ENCODE measurements around the gene ADAM30.

The ADAM30 gene

DNA sequence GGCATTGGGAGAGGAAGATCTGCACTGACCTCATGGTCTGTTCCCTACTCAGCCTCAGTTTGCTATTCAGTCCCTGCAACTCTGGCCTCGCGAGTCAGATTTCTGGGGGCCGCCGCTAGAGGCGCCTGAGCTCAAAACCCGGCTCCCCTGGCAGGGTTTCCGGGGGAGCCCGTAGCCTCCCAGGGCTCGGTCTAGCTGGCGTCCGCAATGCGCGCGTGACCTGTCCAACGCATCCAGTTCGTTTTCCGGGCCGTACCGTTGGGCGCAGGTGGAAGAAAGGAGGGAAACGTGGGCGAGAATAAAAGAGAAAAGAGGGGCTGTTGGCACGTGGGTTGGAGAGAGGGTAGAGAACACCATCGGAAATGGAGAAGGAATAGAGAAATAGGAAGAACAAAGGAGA, at the start of gene ADAM30:
ADAM30 (minus strand) TSS at position 213 of the 400 bp plus-strand sequence; CDS start at position 34, 179 bp downstream.
- DNase-seq = no peak

- no peak for DNase-seq
Observed at GRCh38 chr1:119943216-119943615, 46.9 kb upstream of the ADAM30 start.

- no peak for DNase-seq
Observed at GRCh38 chr1:119941392-119941791, 45.1 kb upstream of the ADAM30 start.

DNA sequence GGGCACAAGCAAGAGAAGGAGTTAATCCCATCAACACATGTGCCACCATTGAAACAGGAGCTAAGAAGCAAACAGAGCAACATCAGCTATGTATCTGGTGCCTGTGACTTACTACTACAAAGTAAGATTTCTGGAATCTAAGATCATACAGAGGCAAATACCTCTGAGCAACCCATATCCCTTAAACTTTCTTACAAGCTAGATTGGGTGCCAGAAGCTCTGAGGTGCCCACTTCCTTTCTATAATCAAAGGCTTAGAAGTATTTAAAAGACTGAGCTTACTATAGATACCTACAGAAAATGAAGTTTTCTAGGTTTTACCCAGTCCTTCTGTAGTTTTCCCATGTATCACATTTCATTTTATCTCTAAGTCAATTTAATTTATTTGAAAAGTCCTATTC, 44.4 kb upstream of the ADAM30 start:
- no peak for DNase-seq

DNA sequence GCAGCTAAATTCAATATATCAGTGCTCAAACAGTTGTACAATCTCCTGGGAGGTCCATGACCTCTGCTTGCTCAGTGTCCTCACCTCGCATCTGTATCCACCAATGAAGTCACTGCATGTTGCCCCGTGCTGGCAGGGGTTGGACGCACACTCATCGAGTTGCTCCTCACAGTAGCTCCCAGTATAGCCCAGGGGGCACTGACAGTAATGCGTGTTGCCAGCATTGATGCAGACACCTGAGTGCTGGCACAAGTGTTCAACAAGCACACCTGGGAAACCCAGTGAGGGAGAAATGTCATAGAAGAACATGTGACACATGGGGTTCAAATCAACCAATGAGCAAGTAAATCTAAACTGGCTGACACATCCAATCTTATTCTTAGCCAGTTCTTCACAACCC, 40.9 kb upstream of the ADAM30 start:
- no peak for DNase-seq

DNA sequence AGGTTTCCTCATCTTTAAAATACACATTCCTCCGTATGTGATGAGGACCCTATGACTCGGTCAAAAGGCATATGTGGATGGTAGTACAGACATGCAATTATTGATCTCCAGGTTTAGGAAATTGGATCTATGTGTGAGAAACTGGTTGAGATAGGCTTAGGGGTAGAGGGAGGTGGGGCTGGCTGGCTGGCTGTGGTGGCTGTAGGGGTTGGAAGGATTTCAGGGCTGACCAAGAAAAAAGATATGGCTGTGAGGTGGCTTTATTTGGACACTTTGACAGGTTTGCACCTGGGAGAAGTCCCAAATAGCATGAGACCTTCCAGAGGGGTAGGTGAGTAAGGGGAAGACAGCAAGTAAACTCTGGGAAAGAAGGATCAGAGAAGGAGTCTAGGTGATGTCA, 39.6 kb upstream of the ADAM30 start:
- DNase-seq = no peak

GRCh38 chr1:119935373-119935772, 39.1 kb upstream of the ADAM30 start:
- DNase-seq = peak; percentile 5

- no peak for DNase-seq
Observed at GRCh38 chr1:119933397-119933796, 37.1 kb upstream of the ADAM30 start.

- DNase-seq = no peak
Observed at GRCh38 chr1:119929643-119930315, 33.5 kb upstream of the ADAM30 start.

GRCh38 chr1:119926553-119926952, 30.2 kb upstream of the ADAM30 start:
- DNase-seq = no peak

DNA sequence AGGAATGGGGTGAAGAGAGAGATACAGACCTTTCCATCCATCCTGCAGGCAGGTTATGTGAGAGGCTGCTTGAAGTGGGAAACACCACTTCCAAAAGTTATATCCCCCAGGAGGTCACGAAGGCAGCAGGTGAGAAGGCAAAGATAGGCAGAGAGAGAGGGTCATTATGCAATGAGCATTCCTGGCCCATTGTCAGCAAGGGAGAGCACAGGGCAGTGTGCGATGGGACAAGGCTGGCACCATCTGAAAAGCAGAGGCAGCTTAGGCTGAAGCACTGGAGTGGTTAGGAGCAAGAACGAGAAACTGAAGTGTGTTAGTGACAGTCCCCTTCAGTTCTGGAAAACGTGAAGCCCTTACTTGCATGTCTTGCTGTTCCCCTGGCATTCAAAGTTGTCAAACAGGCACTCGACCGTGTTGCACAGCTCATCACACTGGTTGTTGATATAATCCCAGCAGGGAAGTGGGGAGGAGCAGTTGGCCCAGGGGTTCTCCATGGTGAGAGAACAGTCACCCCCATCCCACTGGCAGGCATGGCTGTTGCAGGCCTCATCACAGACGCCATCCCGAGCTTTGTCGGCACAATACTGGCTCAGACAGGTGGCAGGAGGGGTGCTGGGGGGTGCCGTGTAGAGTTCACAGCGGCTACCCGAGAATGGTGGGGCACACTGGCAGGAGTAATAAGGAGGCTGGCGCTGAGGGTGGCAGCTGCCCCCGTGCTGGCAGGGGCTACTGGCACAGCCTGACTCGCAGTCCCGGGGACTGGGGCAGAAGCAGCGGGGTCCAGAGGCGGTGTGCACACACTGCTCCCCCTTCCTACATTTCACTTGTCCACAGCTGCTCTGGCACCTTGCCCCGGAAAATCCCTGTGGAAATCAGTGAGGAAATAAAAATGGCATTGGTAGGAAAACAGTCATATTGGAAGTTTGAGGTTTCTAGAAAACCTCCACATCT, 28.9 kb upstream of the ADAM30 start:
- no peak for DNase-seq

- DNase-seq = no peak
Observed at GRCh38 chr1:119920104-119920968, 24.0 kb upstream of the ADAM30 start.

GRCh38 chr1:119919241-119919640, 22.9 kb upstream of the ADAM30 start:
- DNase-seq = no peak

DNA sequence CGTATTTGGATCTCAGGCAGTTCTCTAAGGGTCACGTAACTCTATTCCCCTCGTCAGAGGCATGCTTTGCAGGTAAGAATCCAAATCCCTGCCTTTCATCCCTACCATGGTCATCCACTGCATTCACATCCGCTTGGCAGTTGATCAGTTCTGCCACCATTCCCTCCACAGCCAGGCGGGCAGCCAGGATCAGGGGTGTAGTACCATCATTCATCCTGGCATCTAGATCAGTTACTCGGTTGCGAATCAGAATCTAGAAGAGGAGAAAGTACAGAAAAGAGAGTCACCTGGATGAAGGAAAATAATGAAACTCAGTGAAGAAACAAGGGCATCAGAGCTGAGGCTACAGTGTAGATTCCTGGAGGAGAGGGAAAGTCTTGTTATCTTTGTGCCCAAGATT, 22.0 kb upstream of the ADAM30 start:
- no peak for DNase-seq

DNA sequence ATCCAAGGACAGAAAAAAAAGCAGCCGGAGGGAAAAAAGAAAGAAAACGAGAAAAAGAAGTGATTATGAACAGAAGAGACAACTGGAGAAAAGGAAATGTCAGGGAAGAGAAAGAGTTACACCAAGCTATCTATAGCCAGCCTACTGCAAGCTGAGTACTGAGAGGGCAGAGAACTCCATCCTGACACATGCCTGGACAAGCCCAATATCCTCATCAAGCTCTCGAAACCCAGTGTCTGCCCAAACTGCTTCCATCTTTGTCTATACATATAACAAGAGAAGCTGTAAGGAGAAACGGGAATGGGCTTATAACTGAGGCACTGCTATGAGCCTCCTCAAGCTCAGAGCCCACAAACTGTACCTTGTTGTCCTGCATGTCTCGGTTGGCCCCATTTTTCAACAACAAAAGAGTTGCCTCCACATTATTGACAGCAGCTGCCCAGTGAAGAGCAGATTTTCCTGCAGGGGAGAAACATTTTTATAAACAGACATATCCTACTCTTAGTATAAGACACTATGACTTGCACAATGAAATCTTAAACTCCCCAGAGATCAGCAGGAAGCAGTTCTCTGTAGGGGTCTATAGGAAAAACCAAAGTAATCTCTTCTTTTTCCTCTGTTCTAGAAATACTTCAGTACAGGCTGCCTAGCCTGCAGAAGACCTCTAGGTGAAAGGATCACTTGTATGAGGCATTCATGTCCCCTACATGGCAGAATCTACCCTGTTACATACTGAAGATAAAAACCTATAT, 21.2 kb upstream of the ADAM30 start:
- DNase-seq = peak; percentile 10

DNA sequence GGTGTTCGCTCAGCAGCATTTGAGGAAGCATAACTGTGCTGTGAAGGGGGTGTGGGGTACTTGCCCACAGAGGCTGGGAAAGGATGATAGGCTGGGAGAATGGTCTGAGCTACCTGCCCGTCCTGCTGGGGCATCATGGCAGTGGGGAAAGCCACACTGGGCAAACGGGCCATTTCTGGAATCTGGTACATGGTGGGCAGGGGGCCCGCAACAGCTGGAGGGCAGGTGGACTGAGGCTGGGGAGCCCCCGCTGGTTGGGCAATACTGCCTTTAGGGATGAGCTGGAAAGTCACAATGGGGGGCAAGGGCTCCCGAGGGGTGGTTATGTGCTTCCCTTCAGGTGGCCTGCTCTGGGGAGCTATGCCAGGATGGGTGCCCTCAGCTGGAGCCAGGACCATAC, 19.2 kb upstream of the ADAM30 start:
- DNase-seq = no peak

DNA sequence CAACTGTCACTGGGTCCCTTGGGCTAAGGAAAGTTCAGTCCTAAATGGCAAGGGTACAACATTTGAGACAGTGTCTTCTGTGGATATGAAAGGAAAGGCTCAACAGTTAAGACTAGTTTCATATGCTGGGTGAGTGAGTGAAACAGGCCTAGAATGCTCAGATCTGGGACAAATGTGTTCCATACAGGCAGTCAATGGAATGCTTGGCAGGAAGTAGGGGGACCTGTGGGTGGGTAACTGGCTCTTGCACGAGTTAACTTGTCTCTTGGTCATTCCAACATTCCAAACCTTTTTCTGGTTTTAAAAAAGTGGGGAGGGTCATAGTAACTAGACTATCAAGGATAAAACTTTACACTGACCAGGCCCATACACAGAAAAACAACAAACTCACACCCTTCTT, 17.8 kb upstream of the ADAM30 start:
- DNase-seq = no peak

DNA sequence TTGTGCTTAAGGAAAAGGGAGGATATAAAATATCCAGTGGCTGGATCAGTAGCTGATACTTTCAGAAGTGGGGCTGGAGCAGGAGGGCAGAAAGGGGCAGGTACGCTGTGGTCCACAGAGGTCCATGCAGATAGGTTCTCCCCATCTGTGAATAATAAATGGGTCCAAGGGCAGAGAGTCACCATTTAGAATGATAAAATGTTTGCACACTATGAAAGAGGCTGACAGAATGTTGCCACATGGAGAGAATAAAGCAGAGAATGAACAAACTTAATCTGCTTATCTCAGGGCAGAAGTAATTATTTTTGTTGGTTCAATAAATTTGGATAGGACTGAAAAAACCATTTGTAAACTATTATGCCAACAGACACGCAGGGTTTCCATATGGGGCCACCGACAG, 16.6 kb upstream of the ADAM30 start:
- DNase-seq = no peak

- DNase-seq = no peak
Observed at GRCh38 chr1:119911775-119912174, 15.5 kb upstream of the ADAM30 start.

DNA sequence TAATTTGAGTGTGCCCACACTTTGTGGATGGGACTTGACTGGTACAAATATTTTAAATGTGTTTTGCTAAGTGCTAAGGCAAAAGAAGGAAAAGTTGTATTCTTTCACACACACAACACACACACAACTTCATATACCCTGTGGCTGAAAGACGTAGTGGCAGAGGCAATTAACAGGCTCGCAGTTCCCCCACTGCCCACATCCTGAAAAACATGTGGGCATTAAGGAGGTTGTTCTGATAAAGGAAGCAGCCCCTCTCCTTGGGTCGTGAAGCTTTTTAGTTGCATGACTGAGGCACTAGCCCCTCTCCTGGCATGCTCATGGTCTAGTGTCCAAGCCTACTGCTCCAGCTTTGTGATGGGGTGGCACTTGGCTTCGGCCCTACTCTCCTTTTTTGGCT, 14.3 kb upstream of the ADAM30 start:
- no peak for DNase-seq

- no peak for DNase-seq
Observed at GRCh38 chr1:119909890-119910596, 13.7 kb upstream of the ADAM30 start.

DNA sequence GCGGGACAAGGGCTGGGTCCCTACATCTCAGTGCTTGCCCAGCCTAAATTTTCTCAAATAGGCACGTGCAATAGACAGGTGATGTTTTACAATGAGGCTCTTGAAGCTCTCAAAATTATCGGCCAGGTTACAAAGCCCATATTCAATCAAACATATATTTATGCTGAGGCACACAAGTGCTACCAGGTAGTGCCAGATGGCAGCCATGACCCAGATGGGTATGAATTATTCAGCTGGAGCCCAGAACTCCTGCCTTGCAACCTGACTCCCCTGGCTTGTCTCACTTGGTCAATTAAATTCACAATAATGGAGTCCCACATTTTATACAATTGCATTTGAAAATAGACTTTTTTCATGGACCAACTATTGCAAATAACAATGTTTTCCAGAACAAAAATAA, 12.3 kb upstream of the ADAM30 start:
- peak; percentile 81 for DNase-seq
